NCI-H2196 treated with DMSO at 0.1 percent for 48 hours (cell line): ENCODE results near the gene HABP4.
"Not testable (repeated sequence)": the region's sequence is repeated elsewhere in the genome, so short reads cannot be mapped to it uniquely, and the experiment has no call there.

Source experiments
- DNase-seq: peaks from one replicate; lab custom pipeline; 2025; ENCODE audit not compliant: unreplicated experiment; lab: John Stamatoyannopoulos, UW

HABP4 gene

GRCh38 chr9:96496368-96497116 lies 46.6 kb downstream of the HABP4 start:
- DNase-seq = no peak

- no peak for DNase-seq
Observed at GRCh38 chr9:96497117-96497399, 47.1 kb downstream of the HABP4 start.

GRCh38 chr9:96498796-96499195 lies 48.8 kb downstream of the HABP4 start:
- no peak for DNase-seq

GRCh38 chr9:96499257-96499656 lies 49.3 kb downstream of the HABP4 start:
- DNase-seq = no peak

- no peak for DNase-seq
Observed at GRCh38 chr9:96500696-96501632, 51.0 kb downstream of the HABP4 start.

- no peak for DNase-seq
Observed at GRCh38 chr9:96501633-96502538, 51.9 kb downstream of the HABP4 start.

GRCh38 chr9:96502539-96503373 lies 52.8 kb downstream of the HABP4 start:
- DNase-seq = no peak

GRCh38 chr9:96503374-96503748 lies 53.4 kb downstream of the HABP4 start:
- not testable (repeated sequence) for DNase-seq

- no peak for DNase-seq
Observed at GRCh38 chr9:96503918-96504317, 53.9 kb downstream of the HABP4 start.

- DNase-seq = no peak
Observed at GRCh38 chr9:96505316-96505991, 55.5 kb downstream of the HABP4 start.

- no peak for DNase-seq
Observed at GRCh38 chr9:96508227-96508940, 58.4 kb downstream of the HABP4 start.

GRCh38 chr9:96509026-96509425 lies 59.1 kb downstream of the HABP4 start:
- no peak for DNase-seq

- no peak for DNase-seq
Observed at GRCh38 chr9:96509848-96510247, 59.9 kb downstream of the HABP4 start.

GRCh38 chr9:96510258-96510657 lies 60.3 kb downstream of the HABP4 start:
- no peak for DNase-seq

- DNase-seq = no peak
Observed at GRCh38 chr9:96512240-96512639, 62.3 kb downstream of the HABP4 start.

GRCh38 chr9:96513622-96514021 lies 63.7 kb downstream of the HABP4 start:
- no peak for DNase-seq

- no peak for DNase-seq
Observed at GRCh38 chr9:96514108-96514799, 64.3 kb downstream of the HABP4 start.

- DNase-seq = no peak
Observed at GRCh38 chr9:96514800-96515158, 64.8 kb downstream of the HABP4 start.
